ENCODE measurements around the gene GOLGB1.

The GOLGB1 gene

DNA sequence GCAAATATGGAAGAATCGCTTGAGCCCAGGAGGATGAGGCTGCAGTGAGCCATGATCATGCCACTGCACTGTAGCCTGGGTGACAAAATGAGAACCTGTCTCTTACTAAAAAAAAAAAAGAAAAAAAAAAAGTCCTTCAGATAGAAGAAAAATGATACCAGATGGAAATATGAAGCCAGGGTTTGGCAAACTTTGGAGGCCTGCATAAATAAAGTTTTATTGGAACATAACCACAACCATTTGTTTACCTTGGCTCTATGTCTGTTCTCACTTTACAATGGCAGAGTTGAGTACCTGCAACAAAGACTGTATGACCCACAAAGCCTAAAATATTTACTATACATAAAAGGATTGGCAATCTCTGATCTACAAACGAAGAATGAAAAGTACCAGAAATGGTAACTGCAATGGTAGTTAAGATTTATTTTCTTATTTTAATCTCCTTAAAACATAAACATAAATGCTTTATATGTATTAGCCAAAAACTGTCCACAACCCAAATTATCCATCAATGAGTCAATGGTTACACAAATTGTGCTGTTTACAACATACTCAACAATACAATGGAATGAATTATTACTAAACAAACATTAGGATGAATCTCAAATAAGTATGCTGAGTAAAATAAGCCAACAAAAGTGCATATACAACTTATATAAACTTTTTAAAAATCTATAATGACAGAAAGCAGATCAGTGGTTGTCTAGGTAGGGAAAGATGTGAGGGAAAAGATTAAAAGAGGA is 41.8 kb downstream of the GOLGB1 start:
- TF ChIP-seq, protein P1, sequence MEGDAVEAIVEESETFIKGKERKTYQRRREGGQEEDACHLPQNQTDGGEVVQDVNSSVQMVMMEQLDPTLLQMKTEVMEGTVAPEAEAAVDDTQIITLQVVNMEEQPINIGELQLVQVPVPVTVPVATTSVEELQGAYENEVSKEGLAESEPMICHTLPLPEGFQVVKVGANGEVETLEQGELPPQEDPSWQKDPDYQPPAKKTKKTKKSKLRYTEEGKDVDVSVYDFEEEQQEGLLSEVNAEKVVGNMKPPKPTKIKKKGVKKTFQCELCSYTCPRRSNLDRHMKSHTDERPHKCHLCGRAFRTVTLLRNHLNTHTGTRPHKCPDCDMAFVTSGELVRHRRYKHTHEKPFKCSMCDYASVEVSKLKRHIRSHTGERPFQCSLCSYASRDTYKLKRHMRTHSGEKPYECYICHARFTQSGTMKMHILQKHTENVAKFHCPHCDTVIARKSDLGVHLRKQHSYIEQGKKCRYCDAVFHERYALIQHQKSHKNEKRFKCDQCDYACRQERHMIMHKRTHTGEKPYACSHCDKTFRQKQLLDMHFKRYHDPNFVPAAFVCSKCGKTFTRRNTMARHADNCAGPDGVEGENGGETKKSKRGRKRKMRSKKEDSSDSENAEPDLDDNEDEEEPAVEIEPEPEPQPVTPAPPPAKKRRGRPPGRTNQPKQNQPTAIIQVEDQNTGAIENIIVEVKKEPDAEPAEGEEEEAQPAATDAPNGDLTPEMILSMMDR (IDR thresholded peaks at IDR 0.05; ENCODE audit: insufficient read depth, low read depth, low read length, missing control alignments): no peak
- no peak for DNase-seq (ENCODE audit: low read depth)
- H3K4me3 ChIP-seq (ENCODE audit: low read depth, low read length): no peak overlapping the region

DNA sequence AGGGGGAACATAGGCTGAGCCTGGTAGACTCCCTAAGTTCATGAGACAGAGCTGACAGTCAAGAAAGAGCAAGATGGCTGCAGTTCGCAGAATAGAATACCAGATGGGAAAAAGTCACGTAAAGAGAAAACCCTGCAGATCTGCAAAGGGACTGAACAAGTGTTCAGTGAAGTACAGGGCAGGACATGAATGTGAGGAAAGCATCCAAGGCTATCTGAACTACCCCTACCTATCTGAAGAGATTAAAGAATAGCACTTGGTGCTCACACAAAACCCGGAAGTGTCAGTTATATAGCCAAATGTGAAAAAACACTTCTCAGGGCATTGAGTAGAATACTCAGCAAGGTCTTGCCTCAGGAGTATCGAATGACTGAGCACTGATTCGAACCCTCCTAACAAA is 44.0 kb downstream of the GOLGB1 start:
- TF ChIP-seq, protein P1 (IDR thresholded peaks at IDR 0.05; ENCODE audit: insufficient read depth, low read depth, low read length, missing control alignments): no peak
- no peak for DNase-seq (ENCODE audit: low read depth)

DNA sequence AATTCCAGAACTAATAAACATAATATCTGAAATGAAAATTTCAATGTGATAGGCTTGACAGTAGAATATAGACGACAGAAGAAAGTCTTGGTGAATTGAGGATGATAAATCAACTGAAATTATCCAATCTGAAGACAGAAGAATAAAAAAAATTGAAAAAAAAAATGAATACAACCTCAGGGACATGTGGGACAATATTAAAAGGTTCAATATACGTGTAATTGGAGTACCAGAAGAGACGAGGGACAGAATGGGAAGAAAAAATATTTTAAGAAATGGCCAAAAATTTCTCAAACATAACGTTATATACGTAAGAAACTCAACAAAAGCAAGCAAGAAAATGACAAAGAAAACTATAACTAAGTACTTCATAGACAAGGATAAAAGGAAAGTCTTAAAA is 45.6 kb downstream of the GOLGB1 start:
- TF ChIP-seq, protein P1 (IDR thresholded peaks at IDR 0.05; ENCODE audit: insufficient read depth, low read depth, low read length, missing control alignments): no peak
- no peak overlapping the region for H3K4me3 ChIP-seq (ENCODE audit: low read depth, low read length)
- no peak for DNase-seq (ENCODE audit: low read depth)

More for the DNA sequence above, 44.0 kb downstream of the GOLGB1 start:
- no peak overlapping the region for H3K4me3 ChIP-seq (ENCODE audit: low read depth, low read length)

DNA sequence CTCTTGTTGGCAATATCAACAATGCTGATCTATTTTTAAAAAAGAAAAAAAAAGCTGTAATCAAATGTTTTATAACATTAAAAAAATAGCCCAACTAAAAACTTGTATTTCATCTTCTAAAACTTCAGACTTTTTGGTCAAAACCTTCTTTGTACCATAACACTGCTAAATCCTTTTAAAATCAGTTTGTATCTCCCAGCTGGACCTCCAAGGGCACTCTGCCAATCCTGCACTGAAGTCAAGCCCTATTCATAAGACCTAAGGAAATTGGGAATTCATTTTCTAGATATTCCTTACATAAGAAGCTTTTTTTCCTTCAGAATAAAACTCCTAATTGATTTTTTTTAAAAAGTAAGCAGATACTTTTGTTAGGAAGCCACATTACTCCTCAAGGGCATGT is 50.6 kb downstream of the GOLGB1 start:
- TF ChIP-seq, protein P1 (IDR thresholded peaks at IDR 0.05; ENCODE audit: insufficient read depth, low read depth, low read length, missing control alignments): no peak
- no peak overlapping the region for H3K4me3 ChIP-seq (ENCODE audit: low read depth, low read length)
- DNase-seq (ENCODE audit: low read depth): no peak

DNA sequence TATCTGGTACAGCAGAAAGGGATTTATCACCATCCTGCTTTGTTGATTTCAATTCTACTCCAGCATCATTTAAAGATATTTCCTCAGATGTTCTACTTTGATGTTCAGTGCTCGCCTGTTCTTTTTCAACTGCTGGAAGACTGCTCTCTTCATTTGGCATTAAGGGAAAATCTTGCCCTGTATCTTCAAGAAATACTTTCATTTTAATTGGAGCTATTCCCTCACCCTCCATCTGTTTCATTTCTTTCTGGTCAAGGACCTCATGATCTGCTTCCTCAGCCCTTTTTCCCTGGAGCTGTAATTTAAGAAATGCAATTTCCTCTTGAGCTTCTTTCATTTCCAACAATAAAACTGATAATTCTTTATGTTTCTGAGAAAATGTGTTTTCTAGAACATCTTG is 51.1 kb downstream of the GOLGB1 start:
- no peak overlapping the region for H3K4me3 ChIP-seq (ENCODE audit: low read depth, low read length)
- DNase-seq (ENCODE audit: low read depth): no peak
- TF ChIP-seq, protein P1 (IDR thresholded peaks at IDR 0.05; ENCODE audit: insufficient read depth, low read depth, low read length, missing control alignments): no peak

DNA sequence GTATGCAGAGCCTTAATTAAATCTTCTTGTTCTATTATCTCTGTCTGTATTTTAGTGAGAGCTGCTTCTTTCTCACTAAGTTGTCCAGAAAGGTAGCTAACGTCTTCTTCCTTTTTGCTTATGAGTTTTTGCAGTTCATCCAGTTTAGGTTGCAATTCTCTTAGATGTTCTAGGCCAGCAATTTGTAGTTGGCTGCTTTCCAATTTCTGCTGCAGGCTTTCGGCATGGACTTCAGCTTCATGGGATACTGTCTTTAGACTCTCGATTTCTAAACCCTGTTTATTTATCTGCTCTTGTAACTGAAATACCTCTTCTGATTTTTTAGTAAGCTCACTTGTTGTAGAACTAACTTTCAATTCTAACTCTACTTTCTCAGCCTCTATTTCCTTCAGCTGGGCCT is 53.4 kb downstream of the GOLGB1 start:
- TF ChIP-seq, protein P1 (IDR thresholded peaks at IDR 0.05; ENCODE audit: insufficient read depth, low read depth, low read length, missing control alignments): no peak
- DNase-seq (ENCODE audit: low read depth): no peak
- H3K4me3 ChIP-seq (ENCODE audit: low read depth, low read length): no peak overlapping the region
